Measurements from ENCODE around the gene BMI1.

BMI1 gene

DNA sequence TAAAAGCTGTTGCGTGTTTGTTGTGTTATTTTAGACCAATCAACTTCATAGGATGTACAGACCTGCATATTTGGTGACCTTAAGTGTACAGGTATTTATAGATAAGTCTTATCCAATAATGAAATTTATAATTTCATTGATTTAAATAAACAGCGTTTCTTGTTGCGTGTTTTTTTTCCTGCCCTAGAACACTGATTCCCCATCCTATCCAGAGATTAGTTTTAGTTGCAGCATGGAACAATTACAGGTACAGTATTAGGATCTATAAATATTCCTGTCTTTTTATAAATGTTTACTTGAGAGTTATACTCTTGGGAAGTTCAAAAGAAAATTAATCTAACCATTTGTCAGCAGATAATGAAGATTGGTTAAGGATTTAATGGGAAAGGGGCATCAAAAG, 2.1 kb upstream of the BMI1 start:
- no peak overlapping the region for H3K27ac ChIP-seq
- no peak for DNase-seq (ENCODE audit: low read depth, low spot score)

DNA sequence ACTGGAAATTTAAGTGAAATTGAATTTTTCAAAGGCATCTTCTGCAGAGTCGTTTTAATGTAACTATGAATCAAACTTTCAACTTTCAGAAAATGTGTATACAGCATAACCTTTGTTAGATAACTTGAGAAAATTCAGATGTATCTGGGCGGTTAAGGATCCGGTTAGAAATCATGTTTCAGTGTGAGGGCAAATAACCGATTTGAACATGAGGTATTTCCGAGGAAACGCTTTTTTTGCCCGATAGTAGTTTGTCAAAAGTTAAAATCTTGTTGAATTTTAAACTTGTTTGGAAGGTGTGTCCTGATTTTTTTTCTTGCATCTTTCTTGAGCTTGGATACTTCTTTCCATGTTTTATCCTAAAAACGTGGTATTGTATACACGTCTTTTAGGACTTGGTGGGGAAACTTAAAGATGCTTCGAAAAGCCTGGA, 1.3 kb upstream of the BMI1 start:
- DNase-seq (ENCODE audit: low read depth, low spot score) = no peak
- H3K27ac ChIP-seq = no peak overlapping the region

DNA sequence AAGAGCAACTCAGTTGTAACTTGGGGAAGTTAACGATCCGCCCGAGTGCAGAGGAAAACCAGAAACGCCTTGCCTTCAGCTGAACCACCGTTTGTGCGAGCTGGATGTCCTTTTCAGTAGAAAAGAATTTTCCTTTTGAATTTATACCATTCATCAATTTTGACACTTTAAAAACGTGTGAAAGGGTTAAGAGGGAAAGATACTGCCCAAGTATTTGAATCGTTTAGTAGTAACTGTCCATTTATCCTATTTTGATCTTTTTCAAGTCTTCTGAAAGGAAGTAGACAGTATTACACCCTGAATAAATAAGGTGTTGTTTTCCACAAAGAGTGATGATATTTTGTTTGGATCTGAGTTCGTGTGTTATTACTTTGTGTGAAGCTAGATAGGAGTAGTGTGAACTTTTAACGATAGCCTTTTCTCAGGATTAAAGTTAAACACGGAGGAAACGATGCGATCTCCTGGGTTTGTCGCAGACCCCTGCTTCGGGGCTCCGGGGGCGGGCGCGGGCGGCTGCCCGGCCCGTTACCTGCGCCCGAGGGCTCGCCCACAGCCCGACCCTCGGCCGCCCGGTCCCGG, 830 bp upstream of the BMI1 start:
- peak overlapping the region; percentile 70 for H3K27ac ChIP-seq
- no peak for DNase-seq (ENCODE audit: low read depth, low spot score)

DNA sequence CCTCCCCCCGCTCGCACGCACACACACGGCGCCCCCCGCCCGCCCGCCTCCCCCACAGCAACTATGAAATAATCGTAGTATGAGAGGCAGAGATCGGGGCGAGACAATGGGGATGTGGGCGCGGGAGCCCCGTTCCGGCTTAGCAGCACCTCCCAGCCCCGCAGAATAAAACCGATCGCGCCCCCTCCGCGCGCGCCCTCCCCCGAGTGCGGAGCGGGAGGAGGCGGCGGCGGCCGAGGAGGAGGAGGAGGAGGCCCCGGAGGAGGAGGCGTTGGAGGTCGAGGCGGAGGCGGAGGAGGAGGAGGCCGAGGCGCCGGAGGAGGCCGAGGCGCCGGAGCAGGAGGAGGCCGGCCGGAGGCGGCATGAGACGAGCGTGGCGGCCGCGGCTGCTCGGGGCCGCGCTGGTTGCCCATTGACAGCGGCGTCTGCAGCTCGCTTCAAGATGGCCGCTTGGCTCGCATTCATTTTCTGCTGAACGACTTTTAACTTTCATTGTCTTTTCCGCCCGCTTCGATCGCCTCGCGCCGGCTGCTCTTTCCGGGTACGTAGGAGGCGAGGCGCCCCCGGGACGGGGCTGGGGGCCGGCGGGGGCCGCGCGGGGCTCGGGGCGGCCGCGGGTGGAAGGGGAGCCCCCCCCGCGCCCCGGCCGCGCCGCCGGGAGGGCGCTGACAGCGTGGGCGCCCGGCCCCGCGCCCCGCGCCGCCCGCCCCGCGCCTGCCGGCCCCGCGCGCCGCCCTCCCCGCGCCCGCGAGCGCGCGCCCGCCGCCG, 441 bp downstream of the BMI1 start:
- H3K27ac ChIP-seq = peak overlapping the region; percentile 70
- no peak for DNase-seq (ENCODE audit: low read depth, low spot score)

DNA sequence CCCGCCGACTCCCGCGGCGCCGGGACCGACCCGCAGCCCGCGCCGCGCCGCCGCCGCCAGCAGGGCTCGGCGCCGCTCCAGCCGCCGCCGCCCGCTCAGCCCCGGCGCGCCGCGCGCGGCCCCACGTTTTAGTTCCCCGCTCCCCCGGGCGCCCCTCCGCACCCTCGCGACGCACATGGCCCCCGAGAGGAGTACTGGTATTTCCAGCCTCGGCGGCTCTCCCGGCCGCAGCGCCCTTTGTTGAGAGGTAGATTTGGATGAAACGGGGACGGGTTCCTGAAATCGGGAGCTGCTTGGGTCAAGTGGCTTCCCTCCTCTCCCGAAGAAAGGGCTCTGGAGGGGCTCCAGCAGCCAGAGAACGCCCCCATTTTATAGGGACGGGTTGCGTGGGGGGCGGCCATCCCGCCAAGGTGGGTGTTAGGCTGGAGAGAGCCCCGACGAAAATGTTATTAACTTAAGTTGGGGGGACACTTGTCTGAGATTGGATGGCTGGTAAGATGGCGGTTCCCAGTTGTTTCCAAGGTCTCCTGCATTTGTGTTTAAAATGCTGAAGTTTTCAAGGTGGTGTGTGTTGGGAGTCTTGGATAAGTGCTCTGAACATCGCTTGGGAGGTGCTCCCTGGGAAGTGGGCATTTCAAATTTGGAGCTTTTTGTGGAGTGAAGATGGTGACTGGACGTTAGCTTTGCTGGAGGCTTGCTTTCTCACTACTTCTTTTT, 1.2 kb downstream of the BMI1 start:
- H3K27ac ChIP-seq = no peak overlapping the region
- DNase-seq (ENCODE audit: low read depth, low spot score) = no peak

DNA sequence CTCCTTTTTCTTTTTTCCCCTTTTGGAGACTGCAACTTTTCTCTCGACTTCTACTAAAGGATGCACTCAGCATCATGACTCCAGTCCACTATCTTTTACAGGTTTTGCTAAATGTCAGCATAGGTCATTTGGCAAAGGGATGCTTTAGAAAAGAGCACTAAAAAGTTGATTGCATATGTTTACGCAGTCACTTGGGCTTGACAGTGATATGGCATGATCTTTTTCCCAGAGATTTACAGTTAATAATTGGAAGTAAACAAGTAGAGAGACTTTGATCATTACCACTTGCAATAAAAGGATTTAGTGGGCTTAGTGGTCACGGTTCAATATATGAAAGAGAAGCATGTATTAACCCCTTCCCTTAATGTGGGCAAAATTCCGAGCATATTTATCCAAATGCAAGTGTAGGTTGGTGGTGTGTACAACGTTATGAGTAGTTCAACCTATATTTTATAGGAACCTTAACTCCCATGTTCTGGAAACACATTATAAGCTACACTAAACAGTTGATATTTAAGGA, 1.8 kb downstream of the BMI1 start:
- no peak for DNase-seq (ENCODE audit: low read depth, low spot score)
- no peak overlapping the region for H3K27ac ChIP-seq

DNA sequence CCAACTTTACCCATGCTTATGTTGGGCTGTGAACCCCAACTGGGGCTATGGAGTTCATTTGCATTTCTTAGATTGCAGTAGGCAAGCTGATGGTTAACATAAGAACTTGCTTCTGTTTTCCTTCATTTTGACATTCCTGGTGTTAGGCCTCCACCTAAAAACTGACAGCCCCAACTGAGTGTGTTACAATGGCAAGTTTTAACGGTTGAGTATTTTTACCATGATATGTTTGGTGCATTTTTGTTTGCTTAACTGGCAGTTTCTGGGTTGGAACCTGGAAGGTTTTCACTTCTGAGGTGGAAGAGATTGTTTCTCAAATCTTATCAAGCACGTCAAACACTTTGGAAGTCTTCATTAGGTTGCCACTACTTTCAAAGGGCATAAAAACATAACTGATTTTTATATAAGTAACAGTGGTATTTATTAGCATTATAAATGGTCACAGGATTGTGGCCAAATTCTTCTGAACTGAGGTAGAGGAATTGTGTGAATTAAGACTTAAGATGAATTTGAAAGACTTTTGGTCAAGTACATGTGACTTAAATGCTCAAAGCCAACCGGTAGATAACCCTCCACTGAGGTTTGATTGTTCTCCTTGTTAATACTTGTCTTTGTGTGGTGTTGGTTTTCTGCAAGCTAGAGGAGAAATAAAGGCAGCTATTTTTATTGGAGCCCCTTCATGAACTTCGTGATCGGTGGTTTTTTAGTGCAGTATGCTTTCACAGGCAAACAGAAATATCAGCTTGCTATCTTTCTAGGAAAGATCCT, 2.8 kb downstream of the BMI1 start:
- H3K27ac ChIP-seq = no peak overlapping the region
- DNase-seq (ENCODE audit: low read depth, low spot score) = no peak

DNA sequence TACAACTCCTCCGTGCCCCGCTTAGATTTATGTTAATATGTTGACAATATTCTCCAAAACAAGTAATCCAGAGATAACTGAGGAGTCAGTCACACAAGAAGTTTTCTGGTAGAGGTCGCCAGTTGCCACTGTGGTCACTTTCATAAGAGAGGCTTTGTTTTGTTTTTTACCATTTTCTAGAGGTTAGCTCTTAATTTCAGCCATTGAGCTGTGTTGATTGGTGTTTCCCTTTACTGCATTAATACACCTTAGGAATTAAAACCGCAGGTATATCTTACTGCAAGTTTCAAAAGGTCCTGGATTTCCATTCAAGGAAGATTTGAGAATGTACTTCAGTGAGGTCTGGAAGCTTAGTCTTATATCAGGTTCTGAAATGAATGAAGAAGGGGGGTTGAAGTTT, 3.5 kb downstream of the BMI1 start:
- H3K27ac ChIP-seq = no peak overlapping the region
- DNase-seq (ENCODE audit: low read depth, low spot score) = no peak

DNA sequence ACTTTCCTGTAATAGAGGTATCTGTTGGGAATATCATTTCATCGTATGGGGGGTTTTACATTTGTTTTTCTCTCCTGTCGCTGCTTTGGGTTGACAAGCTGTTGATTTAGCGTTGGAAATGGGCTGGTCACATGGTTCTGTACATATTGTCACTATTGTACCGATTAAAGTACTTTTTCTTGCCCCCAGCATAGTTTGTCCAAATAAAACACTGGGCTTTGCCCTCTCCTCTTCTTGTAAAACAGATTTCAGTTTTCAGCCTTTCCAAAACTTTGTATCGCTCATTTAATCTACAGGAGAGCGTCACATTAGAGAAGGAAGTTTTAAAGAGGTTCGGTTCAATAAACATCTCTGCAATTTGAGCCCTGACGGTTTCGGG, 4.0 kb downstream of the BMI1 start:
- H3K27ac ChIP-seq = peak overlapping the region; percentile 51
- no peak for DNase-seq (ENCODE audit: low read depth, low spot score)

DNA sequence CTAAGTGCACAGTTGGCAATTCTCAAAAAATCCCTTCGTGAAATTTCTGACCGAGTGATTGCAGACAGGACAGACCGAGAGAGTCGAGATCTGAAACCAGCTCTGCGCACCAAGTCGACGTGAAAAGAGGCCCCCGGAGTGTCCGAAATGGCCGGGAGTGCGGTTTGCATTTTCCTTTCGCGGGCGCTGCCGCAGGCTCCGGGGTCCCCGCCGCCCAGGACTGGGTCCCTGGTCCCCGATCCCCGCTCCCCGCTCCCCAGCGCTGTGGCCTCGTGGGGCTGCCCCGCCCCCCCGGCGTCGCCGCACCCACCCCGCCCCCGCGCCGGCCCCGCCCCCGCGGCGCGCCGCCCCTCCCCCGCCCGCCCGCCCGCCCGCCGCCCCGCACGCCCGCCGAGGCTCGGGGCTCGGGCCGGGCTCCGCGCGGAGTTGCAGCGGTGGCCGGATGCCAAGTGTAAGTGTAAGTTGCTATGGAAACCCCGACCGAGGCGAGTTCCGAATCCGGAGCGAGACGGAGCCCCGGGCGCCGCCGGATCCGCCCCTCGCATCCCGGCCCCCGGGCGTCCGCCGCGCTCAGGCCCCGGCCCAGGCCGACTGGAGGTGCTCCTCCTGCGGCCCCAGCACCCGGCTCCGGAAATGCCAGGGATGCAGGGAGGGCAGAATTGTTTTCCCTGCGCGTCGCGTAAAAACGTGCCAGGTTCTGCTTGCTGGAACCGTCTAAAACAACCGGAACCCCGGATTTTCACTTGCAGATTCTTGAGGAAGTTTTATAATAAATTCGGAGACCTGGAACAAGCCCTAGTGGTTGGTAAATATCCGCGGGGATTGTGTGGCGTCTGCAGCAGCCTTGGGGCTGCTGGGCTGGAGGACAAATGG, 4.6 kb downstream of the BMI1 start:
- peak overlapping the region; percentile 51 for H3K27ac ChIP-seq
- no peak for DNase-seq (ENCODE audit: low read depth, low spot score)

DNA sequence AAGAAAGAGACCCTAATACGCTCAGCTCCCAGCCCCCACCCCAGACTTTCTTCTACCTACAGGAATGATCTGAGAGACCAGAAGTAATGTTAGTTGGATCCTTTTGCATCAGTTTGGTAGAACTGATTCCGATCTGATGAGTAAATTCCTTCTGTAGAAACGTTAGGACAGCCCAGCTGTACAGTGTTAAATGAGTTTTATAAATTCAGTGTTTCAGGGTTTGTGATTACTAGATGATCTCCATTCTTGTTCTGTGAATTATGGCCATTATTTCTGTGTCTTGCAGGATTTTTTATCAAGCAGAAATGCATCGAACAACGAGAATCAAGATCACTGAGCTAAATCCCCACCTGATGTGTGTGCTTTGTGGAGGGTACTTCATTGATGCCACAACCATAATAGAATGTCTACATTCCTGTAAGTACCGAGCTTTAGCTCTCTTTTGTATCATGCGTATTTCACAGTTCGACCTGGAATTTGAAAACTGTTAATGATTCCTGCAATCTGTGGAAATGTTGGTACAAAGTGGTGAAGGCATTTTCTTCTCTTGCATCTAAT, 5.3 kb downstream of the BMI1 start:
- H3K27ac ChIP-seq = peak overlapping the region; percentile 51
- DNase-seq (ENCODE audit: low read depth, low spot score) = no peak

DNA sequence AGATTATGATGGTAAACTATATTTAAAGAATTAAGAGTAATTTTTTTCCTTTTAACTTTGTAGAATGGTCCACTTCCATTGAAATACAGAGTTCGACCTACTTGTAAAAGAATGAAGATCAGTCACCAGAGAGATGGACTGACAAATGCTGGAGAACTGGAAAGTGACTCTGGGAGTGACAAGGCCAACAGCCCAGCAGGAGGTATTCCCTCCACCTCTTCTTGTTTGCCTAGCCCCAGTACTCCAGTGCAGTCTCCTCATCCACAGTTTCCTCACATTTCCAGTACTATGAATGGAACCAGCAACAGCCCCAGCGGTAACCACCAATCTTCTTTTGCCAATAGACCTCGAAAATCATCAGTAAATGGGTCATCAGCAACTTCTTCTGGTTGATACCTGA, 8.3 kb downstream of the BMI1 start:
- no peak for DNase-seq (ENCODE audit: low read depth, low spot score)
- H3K27ac ChIP-seq = no peak overlapping the region

DNA sequence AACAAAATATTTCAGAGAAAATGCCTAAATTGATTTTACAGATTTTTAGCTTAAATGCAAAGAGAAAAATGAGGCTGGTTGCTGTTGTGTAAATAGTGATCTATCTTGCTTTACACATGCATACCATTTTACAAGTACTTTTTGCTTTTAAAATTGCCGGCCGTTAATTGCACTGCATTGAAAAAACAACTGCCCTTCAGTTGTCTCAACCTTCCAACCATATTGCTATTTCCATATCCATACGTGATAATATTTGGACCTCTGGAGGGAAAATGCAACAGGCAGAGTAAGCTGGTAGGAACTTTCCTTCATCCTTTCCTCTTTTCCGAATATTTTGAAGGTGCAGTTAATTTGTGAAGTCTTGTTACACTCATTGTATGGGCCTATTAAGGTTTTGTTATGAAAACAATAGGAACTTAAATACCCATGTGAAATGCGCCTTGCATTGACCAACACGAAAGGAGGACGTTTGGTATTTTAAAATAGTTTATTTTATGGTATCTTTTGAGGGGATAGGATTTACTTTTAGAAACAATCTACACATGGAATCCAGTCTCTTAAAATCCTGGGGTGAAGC, 11.3 kb downstream of the BMI1 start:
- DNase-seq (ENCODE audit: low read depth, low spot score) = no peak
- no peak overlapping the region for H3K27ac ChIP-seq

DNA sequence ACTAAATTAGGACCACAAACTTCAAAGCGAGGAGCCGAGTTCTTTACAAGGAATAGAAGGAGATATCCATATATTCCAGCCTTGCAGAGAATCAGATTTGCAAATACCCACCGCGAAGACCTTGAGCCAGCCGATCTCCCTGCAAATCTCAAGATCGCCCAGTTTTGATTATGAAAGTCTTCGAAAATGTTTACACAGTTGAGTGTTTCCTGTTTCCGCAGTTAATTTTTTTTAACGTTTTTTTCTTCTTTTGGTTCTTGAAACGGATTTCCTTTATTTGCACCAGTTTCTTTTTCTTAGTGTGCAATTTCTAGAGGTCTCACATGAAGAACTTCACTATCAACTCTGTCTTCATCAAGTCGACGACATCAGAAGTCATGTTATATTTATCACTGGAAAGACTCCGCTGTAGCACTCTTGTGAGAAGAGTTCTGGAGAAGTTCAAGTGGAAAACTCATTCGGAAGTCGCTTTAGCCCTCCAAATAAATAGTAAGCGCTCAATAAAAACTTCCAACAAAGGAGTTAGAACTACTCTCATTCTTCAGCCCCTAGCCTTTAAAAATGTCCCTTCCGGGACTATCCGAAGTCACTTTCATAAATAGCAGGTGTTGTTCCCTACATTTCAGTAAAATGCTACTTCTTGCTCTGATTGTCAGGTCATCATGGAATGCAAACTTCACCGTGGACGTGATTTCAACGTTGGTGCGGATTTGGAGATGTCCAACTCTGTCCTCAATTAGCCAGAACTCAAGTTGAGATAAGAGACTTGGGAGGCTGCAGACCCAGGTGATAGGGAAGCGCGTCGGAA, 12.5 kb downstream of the BMI1 start:
- DNase-seq (ENCODE audit: low read depth, low spot score) = no peak
- no peak overlapping the region for H3K27ac ChIP-seq

DNA sequence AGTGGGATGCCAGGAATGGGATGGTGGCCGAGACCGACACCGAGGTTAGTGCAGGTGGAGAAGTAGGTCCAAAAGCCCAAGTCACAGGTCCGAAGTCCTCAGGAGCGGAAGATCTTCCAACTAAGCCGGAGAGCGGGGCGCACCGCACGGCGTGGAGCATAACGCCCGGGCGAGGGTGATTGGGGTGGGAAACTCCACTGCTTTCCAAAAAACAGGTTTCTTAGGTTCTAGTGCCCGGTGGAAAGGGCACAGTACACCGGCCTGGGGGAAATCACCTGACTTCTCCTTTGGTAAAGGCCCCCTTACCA, 13.0 kb downstream of the BMI1 start:
- no peak for DNase-seq (ENCODE audit: low read depth, low spot score)
- H3K27ac ChIP-seq = no peak overlapping the region

DNA sequence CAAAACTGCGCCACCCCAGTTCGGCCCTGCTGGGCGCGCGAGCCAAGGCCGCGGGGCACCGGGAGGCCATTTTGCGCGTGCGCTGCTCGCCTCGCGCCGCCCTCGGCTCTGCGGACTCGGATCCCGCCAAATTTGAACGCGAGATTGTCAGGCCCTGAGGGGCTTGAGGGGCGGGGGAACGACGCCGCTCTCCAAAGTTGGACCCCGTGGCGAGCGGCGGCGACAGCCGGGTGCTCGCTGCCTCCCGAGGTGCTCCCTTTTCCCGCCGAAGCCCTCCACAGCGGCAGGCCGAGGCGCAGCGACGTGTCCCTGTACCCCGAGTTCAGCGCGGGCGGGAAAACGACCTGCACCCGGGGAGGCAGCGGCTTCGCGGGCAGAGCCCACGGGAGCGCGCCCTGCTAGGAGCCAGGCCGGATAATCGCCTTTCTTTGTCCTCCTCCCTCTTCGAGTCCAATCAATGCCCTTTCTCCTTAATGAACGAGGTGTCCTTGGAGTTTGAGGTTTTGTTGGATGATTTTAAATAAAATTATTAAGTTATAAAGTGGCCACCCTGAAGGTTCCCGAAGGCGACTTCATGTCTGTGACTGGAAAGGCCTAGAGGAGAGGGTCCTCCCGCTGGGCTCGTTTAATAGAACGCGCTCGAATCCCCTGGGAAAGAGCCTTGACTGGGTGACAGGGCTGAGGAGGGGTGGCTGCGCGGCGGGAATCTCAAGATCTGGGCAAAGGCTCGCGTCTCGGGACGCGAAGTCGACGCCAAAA, 13.7 kb downstream of the BMI1 start:
- H3K27ac ChIP-seq = no peak overlapping the region
- DNase-seq (ENCODE audit: low read depth, low spot score) = no peak

DNA sequence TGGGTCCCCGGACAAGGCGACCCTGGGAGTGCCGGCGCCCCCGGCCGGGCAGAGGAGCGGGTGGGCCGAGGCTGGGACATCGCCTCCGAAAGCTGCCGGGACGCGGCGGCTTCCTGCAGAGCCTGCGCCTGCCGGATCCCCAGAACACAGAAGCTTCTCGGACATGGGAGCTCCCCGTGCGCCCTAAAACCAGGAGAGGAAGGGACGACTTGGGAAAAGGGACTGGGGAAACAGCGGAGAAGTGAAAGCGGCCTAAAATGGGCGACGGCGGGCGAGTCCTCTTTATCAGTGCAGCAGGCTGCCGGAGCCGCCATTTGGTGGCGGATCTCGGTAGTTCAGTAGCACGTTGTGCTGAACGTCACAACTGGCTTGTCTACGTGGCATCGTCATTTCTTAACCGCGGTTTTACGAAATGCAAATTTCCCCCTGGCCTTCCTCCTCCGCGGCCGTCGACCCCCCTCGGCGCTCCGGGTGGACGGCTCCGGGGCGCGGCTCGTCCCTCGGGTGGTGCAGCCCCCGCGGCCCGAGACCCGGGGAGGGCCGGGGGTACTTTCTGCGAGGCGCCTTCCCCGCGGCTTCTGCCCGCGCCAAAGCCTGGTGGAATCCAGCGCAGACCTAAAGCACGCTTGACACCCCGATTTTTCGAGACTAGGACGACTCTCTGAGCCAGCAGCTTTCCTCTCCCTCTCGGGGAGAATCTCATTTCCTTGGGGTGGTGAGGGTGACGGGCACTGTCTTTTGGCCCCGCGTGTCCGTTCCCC, 14.5 kb downstream of the BMI1 start:
- no peak overlapping the region for H3K27ac ChIP-seq
- no peak for DNase-seq (ENCODE audit: low read depth, low spot score)

All from epithelial cell of prostate (primary cell).